Lung (tissue), 12 donors: ENCODE measurements around the gene CIT. TPM values are rescaled to one million over a fixed set of nuclear protein-coding genes. Genes with fewer than 3 reads are reported as not detected.

ENCODE experiments used
- ATAC-seq: fragments of 200-7000 bp; cut with Tn5 transposase; one replicate; pipeline ENCODE4 v1.9.1; 2020; ENCODE audit warnings: moderate number of reproducible peaks; ENCODE audit not compliant: insufficient read depth, low FRiP score
- DNase-seq, 3 donors: peaks; one replicate each; pipeline ENCODE4 v3.0.0-alpha.2; 2013 to 2017
- H3K27ac ChIP-seq, 2 donors: one replicate each; pipeline ENCODE4 v1.5.1; 2013; ENCODE audit warnings: mild to moderate bottlenecking in 2 of 2, moderate library complexity in 2 of 2, control low read depth in 1 of 2, inconsistent platforms in 1 of 2, low read depth in 1 of 2, low read length in 1 of 2
- H3K27me3 ChIP-seq, 3 donors: one replicate each; pipeline ENCODE4 v1.5.1; 2013; ENCODE audit warnings: low read length in 2 of 3; ENCODE audit not compliant: control insufficient read depth in 3 of 3, insufficient read depth in 3 of 3
- H3K36me3 ChIP-seq, 4 donors: one replicate each; pipeline ENCODE4 v1.5.1; 2013; ENCODE audit warnings: low read length in 4 of 4, mild to moderate bottlenecking in 1 of 4, moderate library complexity in 1 of 4; ENCODE audit not compliant: control insufficient read depth in 4 of 4, insufficient read depth in 4 of 4
- H3K4me1 ChIP-seq, 5 donors: one replicate each; pipeline ENCODE4 v1.5.1; 2013; ENCODE audit warnings: low read length in 5 of 5, mild to moderate bottlenecking in 2 of 5, moderate library complexity in 1 of 5; ENCODE audit not compliant: control insufficient read depth in 5 of 5, insufficient read depth in 5 of 5
- H3K4me3 ChIP-seq: one replicate; pipeline ENCODE4 v1.5.1; 2013; ENCODE audit warnings: mild to moderate bottlenecking, control low read depth, moderate library complexity
- H3K9ac ChIP-seq, 2 donors: one replicate each; pipeline ENCODE4 v1.5.1; 2013; ENCODE audit warnings: low read length in 2 of 2, control low read depth in 1 of 2; ENCODE audit not compliant: insufficient read depth in 1 of 2
- H3K9me3 ChIP-seq, 4 donors: one replicate each; pipeline ENCODE4 v1.5.1; 2013; ENCODE audit warnings: low read length in 3 of 4, mild to moderate bottlenecking in 1 of 4, moderate library complexity in 1 of 4; ENCODE audit not compliant: control insufficient read depth in 4 of 4, insufficient read depth in 3 of 4
- WGBS, 2 donors: extraction: QIAGEN DNeasy Blood & Tissue Kit; methylation state at CpG; one replicate each; pipeline ENCODE4 v1.1.7; 2013; 5-methylcytosine and 5-hydroxymethylcytosine counted together
- polyA plus RNA-seq, 2 donors: library from polyadenylated mRNA; stranded (reverse); fragments of 200-250 nt; gene quantifications; one replicate each; pipeline ENCODE4 v1.2.1, GENCODE V29; 2013
- total RNA-seq, 2 donors: library from RNA; depleted of rRNA in 1 of 2; stranded (reverse); fragments of >200 nt in 1 of 2; gene quantifications; one replicate each; pipeline ENCODE4 v1.2.1, GENCODE V29; 2014 to 2021
- TF ChIP-seq, protein P1 (sequence below): IDR thresholded peaks from 2 replicates; pipeline ENCODE4 v1.5.1; 2012; ENCODE audit warnings: mild to moderate bottlenecking; ENCODE audit errors: control extremely low read depth, extremely low read depth
- donor health status: control.
- donor health status: control.
- donor health status: Bipolar disorder and iron deficiency.
- donor health status: healthy.
- donor health status: DM: yes; HTN: yes; CAD: no.

The CIT gene
- total and polyA plus RNA-seq, 4 donors = 5.0 to 29.3 (median 14.9) TPM

DNA sequence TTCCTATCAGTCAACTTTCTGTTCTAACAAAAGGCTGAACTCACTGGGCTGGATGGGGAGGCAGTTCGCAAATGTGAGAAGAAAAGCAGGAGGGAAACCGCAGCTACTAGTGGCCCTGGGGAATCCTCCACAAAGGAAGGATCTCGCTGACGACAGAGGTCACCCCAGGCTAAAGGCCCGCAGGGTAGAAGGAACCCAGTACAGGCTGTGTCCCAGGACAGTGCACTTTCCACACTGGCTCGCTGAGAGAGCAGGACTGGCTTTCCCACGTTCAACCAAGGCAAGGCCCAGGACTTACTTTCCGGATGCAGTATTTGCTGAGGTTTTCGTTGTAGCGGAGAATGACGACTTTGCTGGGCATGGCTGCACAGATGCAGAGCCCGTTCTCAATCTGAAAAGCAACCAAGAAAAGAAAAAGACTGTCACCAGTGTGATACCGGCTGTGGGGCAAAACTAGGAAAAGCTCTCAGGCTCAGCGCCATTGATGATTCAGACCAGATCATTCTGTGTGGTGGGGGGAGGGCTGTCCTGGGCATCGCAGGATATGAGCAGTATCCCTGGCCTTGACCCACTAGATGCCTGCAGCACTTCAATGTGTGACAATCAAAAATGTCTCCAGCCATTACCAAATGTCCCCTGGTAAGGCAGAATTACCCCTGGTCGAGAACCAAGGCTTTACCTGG, 172.9 kb downstream of the CIT start:
- H3K9me3 ChIP-seq = no peaks in the 10 kb centered on the region
- TF ChIP-seq, protein P1, sequence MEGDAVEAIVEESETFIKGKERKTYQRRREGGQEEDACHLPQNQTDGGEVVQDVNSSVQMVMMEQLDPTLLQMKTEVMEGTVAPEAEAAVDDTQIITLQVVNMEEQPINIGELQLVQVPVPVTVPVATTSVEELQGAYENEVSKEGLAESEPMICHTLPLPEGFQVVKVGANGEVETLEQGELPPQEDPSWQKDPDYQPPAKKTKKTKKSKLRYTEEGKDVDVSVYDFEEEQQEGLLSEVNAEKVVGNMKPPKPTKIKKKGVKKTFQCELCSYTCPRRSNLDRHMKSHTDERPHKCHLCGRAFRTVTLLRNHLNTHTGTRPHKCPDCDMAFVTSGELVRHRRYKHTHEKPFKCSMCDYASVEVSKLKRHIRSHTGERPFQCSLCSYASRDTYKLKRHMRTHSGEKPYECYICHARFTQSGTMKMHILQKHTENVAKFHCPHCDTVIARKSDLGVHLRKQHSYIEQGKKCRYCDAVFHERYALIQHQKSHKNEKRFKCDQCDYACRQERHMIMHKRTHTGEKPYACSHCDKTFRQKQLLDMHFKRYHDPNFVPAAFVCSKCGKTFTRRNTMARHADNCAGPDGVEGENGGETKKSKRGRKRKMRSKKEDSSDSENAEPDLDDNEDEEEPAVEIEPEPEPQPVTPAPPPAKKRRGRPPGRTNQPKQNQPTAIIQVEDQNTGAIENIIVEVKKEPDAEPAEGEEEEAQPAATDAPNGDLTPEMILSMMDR = no peak
- ATAC-seq = no peak
- H3K36me3 ChIP-seq = peaks cover 0 to 3% (median 2%) of the 10 kb centered on the region in 4 donors
- no peak overlapping the region for H3K9ac ChIP-seq
- H3K4me3 ChIP-seq = no peak overlapping the region
- DNase-seq = no peak
- 94 to 95% methylated on average over 16 of the region's 16 CpGs for WGBS, 2 donors
- no peaks in the 10 kb centered on the region for H3K27me3 ChIP-seq
- peak overlapping the region in 1 of 2 donors; percentile 30 for H3K27ac ChIP-seq
- peaks cover 0 to 2% (median 0%) of the 10 kb centered on the region in 5 donors for H3K4me1 ChIP-seq

DNA sequence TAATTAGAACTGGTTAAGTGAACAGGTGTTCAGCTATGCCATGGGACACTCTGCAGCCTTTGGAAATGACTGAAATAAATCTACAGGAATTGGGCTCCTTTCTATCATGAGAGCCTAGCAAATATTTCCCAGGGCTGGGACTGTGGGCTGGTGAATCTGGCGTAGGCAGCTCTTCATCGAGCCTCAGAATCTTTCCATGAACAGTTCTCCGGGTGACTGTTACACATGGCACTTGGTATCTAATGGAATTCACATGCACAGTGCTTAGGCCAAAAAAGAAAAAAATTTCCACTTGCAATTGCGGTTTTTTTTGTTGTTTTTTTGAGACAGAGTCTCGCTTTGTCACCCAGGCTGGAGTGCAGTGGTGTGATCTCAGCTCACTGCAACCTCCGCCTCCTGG, 177.0 kb downstream of the CIT start:
- no peak overlapping the region for H3K27ac ChIP-seq
- H3K27me3 ChIP-seq = no peaks in the 10 kb centered on the region
- DNase-seq (no peak), ATAC-seq (no peak)
- TF ChIP-seq, protein P1 = no peak
- H3K9me3 ChIP-seq = no peaks in the 10 kb centered on the region
- WGBS, 2 donors = 98 to 99% methylated on average over 6 of the region's 6 CpGs
- no peak overlapping the region for H3K4me3 ChIP-seq
- H3K36me3 ChIP-seq = peaks cover 0 to 3% (median under 1%) of the 10 kb centered on the region in 4 donors
- H3K9ac ChIP-seq = no peak overlapping the region
- H3K4me1 ChIP-seq = no peaks in the 10 kb centered on the region

DNA sequence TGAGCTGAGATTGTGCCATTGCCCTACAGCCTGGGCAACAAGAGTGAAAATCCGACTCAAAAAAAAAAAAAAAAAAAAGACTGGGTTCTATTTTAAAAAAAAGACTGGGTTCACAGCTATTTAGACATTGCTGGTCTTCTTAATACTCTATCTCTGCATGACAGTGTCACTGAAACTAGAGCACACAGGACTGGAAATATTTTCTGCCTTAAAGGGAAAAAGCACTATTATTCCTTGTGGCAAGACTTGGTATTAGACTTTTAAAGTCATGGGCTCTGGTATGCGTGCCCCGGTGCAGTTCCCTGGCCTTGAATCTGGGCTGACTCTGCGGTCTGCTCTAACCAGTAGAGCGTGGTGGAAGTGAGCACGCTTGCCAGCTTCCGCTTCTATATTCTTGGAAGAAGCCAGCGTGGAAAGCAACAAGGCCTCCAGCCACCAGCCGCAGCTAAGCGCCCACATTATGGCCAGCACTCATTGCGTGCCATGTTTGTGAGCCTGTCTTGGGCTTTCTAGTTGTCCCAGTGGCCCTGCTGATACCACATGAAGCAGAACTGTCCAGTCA, 177.8 kb downstream of the CIT start:
- Histone ChIP-seq H3K27ac (no peak overlapping the region), H3K9me3 (no peaks in the 10 kb centered on the region), H3K4me1 (peaks cover 0 to under 1% (median 0%) of the 10 kb centered on the region in 5 donors), H3K27me3 (no peaks in the 10 kb centered on the region), H3K9ac (no peak overlapping the region), H3K36me3 (peaks cover 0 to 3% (median under 1%) of the 10 kb centered on the region in 4 donors), H3K4me3 (no peak overlapping the region)
- WGBS, 2 donors = 96 to 97% methylated on average over 11 of the region's 11 CpGs
- TF ChIP-seq, protein P1 = no peak
- ATAC-seq = no peak
- no peak for DNase-seq
